Type B pancreatic cell (in vitro differentiated cells): ENCODE data around the gene C19orf25. TPM values are rescaled to one million over a fixed set of nuclear protein-coding genes. Genes with fewer than 3 reads are reported as not detected.
A peak's percentile ranks its signal among the peaks of the same experiment; 100 is the strongest.

Experiments
- DNase-seq: peaks from one replicate; pipeline ENCODE4 v3.0.0; 2021; ENCODE audit warnings: mixed read lengths; ENCODE audit not compliant: unreplicated experiment; ENCODE audit errors: extremely low spot score
- H3K27ac Mint-ChIP-seq: 2 replicates; pipeline ENCODE4 v1.8.0; 2021; ENCODE audit warnings: mild to moderate bottlenecking, mixed read lengths
- H3K27me3 Mint-ChIP-seq: 2 replicates; pipeline ENCODE4 v1.8.0; 2021; ENCODE audit warnings: mixed read lengths
- H3K36me3 Mint-ChIP-seq: 2 replicates; pipeline ENCODE4 v1.8.0; 2021; ENCODE audit warnings: mixed read lengths
- H3K4me1 Mint-ChIP-seq: one replicate; pipeline ENCODE4 v1.8.0; 2021; ENCODE audit warnings: mixed read lengths; ENCODE audit not compliant: unreplicated experiment
- H3K4me3 Mint-ChIP-seq: 2 replicates; pipeline ENCODE4 v1.8.0; 2021; ENCODE audit warnings: mild to moderate bottlenecking, mixed read lengths
- H3K9me3 Mint-ChIP-seq: 2 replicates; pipeline ENCODE4 v1.8.0; 2021; ENCODE audit warnings: mixed read lengths
- total RNA-seq: library from RNA; stranded (reverse); gene quantifications from 2 replicates; pipeline ENCODE4 v1.2.1, GENCODE V29; 2021; ENCODE audit warnings: low replicate concordance
- TF ChIP-seq, protein P1 (sequence below): fragments of 200-600 bp; sonication (generic); conservative IDR thresholded peaks from 2 replicates; pipeline ENCODE4 v1.5.0; 2021; ENCODE audit warnings: antibody characterized with exemption, mild to moderate bottlenecking

Gene C19orf25
- total RNA-seq, 1 donor from 2014 or later = 37.5 TPM

DNA sequence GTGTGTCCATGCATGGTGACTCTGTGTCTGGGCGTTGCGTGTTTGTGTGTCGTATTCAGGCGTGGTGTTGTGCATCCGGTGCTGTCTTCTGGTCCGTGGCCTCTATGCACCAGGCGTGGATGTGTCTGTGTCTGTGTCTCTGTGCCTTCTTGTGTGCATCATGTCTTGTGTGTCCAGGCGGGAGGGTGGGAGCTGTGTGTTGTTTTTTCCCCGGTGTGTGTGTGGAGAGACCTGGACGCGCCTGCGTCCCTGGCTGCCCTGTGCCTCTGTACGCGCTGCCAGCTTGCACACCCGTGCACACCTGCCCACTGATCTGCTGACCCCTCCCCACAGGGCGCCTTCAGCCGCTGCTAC, 45.9 kb upstream of the C19orf25 start:
- TF ChIP-seq, protein P1, sequence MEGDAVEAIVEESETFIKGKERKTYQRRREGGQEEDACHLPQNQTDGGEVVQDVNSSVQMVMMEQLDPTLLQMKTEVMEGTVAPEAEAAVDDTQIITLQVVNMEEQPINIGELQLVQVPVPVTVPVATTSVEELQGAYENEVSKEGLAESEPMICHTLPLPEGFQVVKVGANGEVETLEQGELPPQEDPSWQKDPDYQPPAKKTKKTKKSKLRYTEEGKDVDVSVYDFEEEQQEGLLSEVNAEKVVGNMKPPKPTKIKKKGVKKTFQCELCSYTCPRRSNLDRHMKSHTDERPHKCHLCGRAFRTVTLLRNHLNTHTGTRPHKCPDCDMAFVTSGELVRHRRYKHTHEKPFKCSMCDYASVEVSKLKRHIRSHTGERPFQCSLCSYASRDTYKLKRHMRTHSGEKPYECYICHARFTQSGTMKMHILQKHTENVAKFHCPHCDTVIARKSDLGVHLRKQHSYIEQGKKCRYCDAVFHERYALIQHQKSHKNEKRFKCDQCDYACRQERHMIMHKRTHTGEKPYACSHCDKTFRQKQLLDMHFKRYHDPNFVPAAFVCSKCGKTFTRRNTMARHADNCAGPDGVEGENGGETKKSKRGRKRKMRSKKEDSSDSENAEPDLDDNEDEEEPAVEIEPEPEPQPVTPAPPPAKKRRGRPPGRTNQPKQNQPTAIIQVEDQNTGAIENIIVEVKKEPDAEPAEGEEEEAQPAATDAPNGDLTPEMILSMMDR = no peak
- peaks cover 57% of the 10 kb centered on the region for H3K27me3 Mint-ChIP-seq
- H3K9me3 Mint-ChIP-seq = no peaks in the 10 kb centered on the region
- H3K27ac Mint-ChIP-seq = no peak overlapping the region
- no peak for DNase-seq
- H3K4me1 Mint-ChIP-seq = no peaks in the 10 kb centered on the region
- no peaks in the 10 kb centered on the region for H3K36me3 Mint-ChIP-seq
- peak overlapping the region; percentile 77 for H3K4me3 Mint-ChIP-seq

DNA sequence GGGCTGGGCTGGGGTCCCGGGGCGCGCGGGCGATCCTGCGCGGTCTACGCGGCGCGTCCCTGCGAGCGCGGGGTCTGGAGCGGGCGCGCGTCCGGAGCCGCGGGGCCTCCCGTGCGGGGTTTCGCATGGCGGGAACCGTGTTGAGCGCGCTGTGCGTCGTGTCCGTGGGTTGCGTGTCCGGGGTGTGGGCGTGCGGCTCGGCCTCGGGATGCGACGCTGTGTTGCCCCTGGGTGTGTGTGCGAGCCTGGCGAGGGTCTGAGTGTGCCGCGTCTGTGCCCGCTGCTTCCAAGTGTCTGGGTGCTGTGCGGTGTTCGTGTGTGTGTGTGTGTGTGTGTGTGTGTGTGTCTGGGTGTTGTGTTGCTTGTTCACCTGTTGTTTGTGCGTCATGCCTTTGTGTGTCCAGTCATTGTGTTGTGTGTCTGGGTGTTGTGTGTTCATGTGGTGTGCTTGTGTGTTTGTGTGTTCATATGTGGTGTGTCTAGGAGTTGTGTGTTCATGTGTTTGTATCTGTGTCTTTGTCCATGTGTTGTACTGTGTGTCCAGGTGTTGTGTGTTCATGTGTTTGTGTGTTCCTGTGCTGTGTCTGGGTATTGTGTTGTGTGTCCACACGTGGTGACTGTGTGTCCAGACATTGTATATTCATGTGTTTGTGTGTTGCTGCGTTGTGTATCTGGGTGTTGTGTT, 45.4 kb upstream of the C19orf25 start:
- Mint-ChIP-seq H3K4me1 (no peaks in the 10 kb centered on the region), H3K27ac (no peak overlapping the region), H3K27me3 (peaks cover 59% of the 10 kb centered on the region), H3K9me3 (no peaks in the 10 kb centered on the region), H3K4me3 (peak overlapping the region; percentile 77), H3K36me3 (no peaks in the 10 kb centered on the region)
- no peak for DNase-seq
- TF ChIP-seq, protein P1 = no peak

DNA sequence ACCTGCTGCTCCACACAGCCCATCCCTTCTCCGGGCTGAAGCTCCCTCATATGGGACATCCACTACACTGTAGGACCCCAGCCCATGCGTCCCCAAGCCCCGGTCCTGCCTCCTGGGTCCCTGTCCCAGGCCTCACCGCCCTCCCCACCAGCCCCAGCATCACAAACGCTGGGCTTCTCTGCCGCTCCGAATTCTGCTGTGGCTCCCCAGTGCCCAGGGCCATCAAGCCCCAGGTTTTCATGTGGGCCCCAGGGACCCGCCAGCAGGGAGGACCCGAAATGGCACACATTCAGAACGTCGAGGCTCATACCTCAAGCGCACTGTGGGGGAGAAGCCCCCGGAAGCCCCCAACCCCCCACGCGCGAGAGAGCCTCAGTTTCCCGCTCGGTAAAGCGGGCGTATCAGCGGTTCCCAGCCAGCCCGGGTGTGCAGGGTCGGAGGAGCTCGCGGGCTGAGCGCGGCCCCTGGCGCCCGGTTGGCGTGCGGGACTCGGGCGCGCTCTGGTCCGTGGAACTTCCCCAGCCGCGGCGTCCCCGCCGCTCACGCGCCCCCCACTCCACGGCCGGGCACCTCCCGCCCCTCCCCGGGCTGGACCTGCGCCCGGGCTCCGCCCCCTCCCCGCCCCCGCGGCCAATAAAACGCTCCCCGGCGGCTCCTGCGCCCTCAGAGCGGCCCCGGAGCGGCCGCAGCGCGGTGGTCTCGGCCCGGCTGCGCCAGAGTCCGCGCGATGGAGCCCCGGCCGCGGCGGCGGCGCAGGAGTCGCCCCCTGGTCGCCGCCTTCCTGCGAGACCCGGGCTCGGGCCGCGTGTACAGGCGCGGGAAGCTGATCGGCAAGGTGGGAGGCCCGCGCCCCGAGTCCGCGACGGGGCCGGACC, 44.6 kb upstream of the C19orf25 start, which contains the start of gene PLK5:
PLK5 (plus strand) TSS at position 666 of the 875 bp plus-strand sequence. CDS start 2,920 bp downstream, outside the sequence.
- TF ChIP-seq, protein P1 = no peak
- H3K9me3 Mint-ChIP-seq = no peaks in the 10 kb centered on the region
- peak within 1 kb of the TSS; percentile 77 for H3K4me3 Mint-ChIP-seq
- peaks cover 61% of the 10 kb centered on the region for H3K27me3 Mint-ChIP-seq
- no peak for DNase-seq
- no peak within 1 kb of the TSS for H3K27ac Mint-ChIP-seq
- no peaks in the 10 kb centered on the region for H3K4me1 Mint-ChIP-seq
- H3K36me3 Mint-ChIP-seq = no peaks in the 10 kb centered on the region

DNA sequence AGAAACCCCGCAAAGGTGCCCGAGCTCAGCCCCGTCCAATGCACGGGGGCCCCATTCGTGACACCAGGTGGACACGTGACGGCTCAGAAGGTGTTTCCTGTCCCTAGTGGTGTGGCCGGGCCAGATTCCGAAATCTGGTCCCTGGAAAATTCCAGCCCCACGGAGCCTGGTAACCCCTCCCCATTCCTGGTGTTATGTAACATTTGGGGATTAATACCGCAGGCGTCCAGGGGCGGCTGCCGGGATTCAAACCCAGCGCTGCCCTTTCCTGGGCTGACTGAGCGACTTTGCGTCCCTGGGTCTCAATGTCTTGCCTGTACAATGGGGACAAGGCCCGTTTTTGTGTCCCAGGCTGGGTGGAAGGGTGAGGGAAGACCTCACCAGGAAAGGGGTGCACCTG, 43.8 kb upstream of the C19orf25 start:
- DNase-seq = no peak
- no peak overlapping the region for H3K4me3 Mint-ChIP-seq
- H3K27ac Mint-ChIP-seq = no peak overlapping the region
- no peaks in the 10 kb centered on the region for H3K36me3 Mint-ChIP-seq
- H3K9me3 Mint-ChIP-seq = no peaks in the 10 kb centered on the region
- TF ChIP-seq, protein P1 = no peak
- H3K27me3 Mint-ChIP-seq = peaks cover 69% of the 10 kb centered on the region
- no peaks in the 10 kb centered on the region for H3K4me1 Mint-ChIP-seq

DNA sequence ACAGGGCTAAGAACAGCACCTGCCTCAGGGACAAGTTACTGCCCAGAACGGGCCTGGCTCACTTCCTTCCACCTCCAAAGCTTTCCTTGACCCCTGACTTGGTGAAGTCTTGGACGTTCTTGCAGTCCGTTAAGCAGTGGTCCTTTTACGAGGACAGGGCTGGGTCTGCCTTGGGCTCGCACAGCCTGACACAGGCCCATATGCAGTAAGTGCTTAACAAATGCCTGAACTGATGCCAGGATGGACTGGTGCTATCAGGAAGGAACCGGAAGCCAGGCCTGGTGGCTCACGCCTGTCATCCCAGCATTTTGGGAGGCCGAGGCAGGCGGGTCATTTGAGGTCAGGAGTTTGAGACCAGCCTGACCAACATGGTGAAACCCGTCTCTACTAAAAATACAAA, 43.0 kb upstream of the C19orf25 start:
- Mint-ChIP-seq H3K4me3 (no peak overlapping the region), H3K36me3 (no peaks in the 10 kb centered on the region), H3K4me1 (no peaks in the 10 kb centered on the region), H3K9me3 (no peaks in the 10 kb centered on the region), H3K27ac (no peak overlapping the region), H3K27me3 (peaks cover 65% of the 10 kb centered on the region)
- no peak for DNase-seq
- TF ChIP-seq, protein P1 = no peak
